ENCODE measurements around the gene KCMF1. TPM values are rescaled to one million over a fixed set of nuclear protein-coding genes. Genes with fewer than 3 reads are reported as not detected.

KCMF1 gene
- total and polyA plus RNA-seq, 9 of the 15 experiments (the other 6 are each of a cell fraction or from before 2014, with no cell fraction given) = 6.8 to 88.2 (median 46.5) TPM

DNA sequence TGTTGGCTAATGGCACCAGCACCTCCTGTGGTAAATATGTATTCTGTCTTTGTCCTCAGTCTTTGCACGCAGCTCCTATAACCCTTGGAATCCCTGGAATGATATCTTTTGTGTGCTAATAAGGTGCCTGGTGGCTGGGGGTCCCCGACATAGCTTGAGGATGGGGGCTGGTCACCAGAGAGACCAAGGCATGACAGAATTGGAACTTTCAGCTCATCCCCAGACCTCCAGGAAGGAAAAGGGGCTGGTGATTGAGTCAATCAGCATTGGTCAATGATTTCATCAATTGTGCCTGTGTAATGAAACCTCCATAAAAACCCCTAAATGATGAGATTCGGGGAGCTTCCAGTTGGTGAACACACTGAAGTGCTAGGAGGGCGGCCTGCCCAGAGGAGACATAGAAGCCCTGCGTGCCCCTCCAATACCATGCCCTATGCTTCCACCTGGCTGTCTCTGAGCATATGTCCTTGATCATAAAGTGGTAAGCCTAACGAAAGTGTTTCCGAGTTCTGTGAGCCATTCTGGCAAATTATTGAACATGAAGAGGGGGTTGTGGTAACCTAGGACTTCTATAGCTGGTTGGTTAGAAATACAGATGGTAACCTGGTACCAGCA lies 26.6 kb upstream of the KCMF1 start:
- no peak for DNase-seq (ENCODE audit: extremely low read depth in 1 of 4, low spot score in 3 of 4)
- no peaks in the 10 kb centered on the region for H3K36me3 ChIP-seq (ENCODE audit: control insufficient read depth, insufficient read depth, low read length)
- no peak overlapping the region for H3K4me2 ChIP-seq (ENCODE audit: insufficient read depth, low read length)
- TF ChIP-seq HMG20B (CRISPR knock-in tag; IDR thresholded peaks at IDR 0.05) (no peak), ZNF785 (CRISPR knock-in tag; IDR thresholded peaks at IDR 0.05) (no peak), CC2D1A (IDR thresholded peaks at IDR 0.05) (no peak), SMAD4 (CRISPR knock-in tag; conservative IDR thresholded peaks at IDR 0.05) (no peak), FOXJ3 (CRISPR knock-in tag; IDR thresholded peaks at IDR 0.05) (no peak), ZNF778 (CRISPR knock-in tag; IDR thresholded peaks at IDR 0.05) (no peak), SPI1 (IDR thresholded peaks at IDR 0.05; ENCODE audit: borderline replicate concordance, low read depth, low read length) (no peak), FIP1L1 (IDR thresholded peaks at IDR 0.05; ENCODE audit: low read depth, low read length, poor library complexity, severe bottlenecking) (no peak), FOXK2 (conservative IDR thresholded peaks at IDR 0.05 in 1 of 2, IDR thresholded peaks at IDR 0.05 in 1 of 2; ENCODE audit: low read depth in 2 of 2) (no peak), MAFF (IDR thresholded peaks at IDR 0.05; ENCODE audit: low read length) (no peak), CBFA2T2 (conservative IDR thresholded peaks at IDR 0.05) (no peak), NUFIP1 (IDR thresholded peaks at IDR 0.05; ENCODE audit: partially characterized antibody) (no peak), DACH1 (IDR thresholded peaks at IDR 0.05; ENCODE audit: partially characterized antibody) (no peak), HDAC1 (IDR thresholded peaks at IDR 0.05) (no peak)
- TF ChIP-seq, protein P1, sequence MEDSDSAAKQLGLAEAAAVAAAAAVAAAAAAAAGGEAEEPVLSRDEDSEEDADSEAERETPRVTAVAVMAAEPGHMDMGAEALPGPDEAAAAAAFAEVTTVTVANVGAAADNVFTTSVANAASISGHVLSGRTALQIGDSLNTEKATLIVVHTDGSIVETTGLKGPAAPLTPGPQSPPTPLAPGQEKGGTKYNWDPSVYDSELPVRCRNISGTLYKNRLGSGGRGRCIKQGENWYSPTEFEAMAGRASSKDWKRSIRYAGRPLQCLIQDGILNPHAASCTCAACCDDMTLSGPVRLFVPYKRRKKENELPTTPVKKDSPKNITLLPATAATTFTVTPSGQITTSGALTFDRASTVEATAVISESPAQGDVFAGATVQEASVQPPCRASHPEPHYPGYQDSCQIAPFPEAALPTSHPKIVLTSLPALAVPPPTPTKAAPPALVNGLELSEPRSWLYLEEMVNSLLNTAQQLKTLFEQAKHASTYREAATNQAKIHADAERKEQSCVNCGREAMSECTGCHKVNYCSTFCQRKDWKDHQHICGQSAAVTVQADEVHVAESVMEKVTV (CRISPR knock-in tag; IDR thresholded peaks at IDR 0.05) = no peak
- TF ChIP-seq, protein P2, sequence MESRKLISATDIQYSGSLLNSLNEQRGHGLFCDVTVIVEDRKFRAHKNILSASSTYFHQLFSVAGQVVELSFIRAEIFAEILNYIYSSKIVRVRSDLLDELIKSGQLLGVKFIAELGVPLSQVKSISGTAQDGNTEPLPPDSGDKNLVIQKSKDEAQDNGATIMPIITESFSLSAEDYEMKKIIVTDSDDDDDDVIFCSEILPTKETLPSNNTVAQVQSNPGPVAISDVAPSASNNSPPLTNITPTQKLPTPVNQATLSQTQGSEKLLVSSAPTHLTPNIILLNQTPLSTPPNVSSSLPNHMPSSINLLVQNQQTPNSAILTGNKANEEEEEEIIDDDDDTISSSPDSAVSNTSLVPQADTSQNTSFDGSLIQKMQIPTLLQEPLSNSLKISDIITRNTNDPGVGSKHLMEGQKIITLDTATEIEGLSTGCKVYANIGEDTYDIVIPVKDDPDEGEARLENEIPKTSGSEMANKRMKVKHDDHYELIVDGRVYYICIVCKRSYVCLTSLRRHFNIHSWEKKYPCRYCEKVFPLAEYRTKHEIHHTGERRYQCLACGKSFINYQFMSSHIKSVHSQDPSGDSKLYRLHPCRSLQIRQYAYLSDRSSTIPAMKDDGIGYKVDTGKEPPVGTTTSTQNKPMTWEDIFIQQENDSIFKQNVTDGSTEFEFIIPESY (CRISPR knock-in tag; IDR thresholded peaks at IDR 0.05) = no peak
- no peak overlapping the region for H3K9ac ChIP-seq (ENCODE audit: insufficient read depth in 1 of 2, low read depth in 2 of 2, low read length in 2 of 2)
- 0 out of 2 replicates have a peak, but pooled peaks cover 3% of the 10 kb centered on the region for H4K20me1 ChIP-seq (replicated peaks; ENCODE audit: control insufficient read depth, insufficient read depth, low read length)
- no peaks in the 10 kb centered on the region for H3K9me1 ChIP-seq (ENCODE audit: control insufficient read depth, insufficient read depth, low read length)
- in situ Hi-C loops (cut with MboI) (no loop called here), intact Hi-C loops (cut with micrococcal nuclease) (no loop called here)
- 20% methylated on average over 7 of the region's 7 CpGs for WGBS (ENCODE audit: insufficient coverage, low coverage, missing lambda C conversion rate)
- ATAC-seq = no peak
- no peak overlapping the region for H2AFZ ChIP-seq (ENCODE audit: low read depth, low read length)
- no TSS peak for BruUV-seq (replicated peaks)
- H3K9me3 ChIP-seq (replicated peaks; ENCODE audit: control insufficient read depth, insufficient read depth, low read depth, low read length) = no peaks in the 10 kb centered on the region
- no peak for FAIRE-seq
- H3K27me3 ChIP-seq (ENCODE audit: control insufficient read depth in 2 of 2, insufficient read depth in 2 of 2, low read length in 2 of 2) = no peaks in the 10 kb centered on the region; a peak in 1 of 5 replicates
- ChIA-PET CTCF (ENCODE audit: low intra/inter-chr PET ratio) (no interaction called here), POLR2A (interaction anchor here (0.6 kb wide), 2 partner anchors 8 to 38 kb away, joined by 3 to 4 read pairs; no protein-coding TSS in a partner anchor)
- no peak overlapping the region for H3K4me3 ChIP-seq
- H3K27ac ChIP-seq (ENCODE audit: extremely low read depth, low read depth, low read length) = no peak overlapping the region
- peaks cover 5 to 15% of the 10 kb centered on the region in 2 experiments; a peak in 4 of 5 replicates for H3K4me1 ChIP-seq (replicated peaks in 1 of 2; ENCODE audit: control insufficient read depth in 2 of 2, insufficient read depth in 2 of 2, low read length in 2 of 2)
- H3K79me2 ChIP-seq (ENCODE audit: control insufficient read depth, insufficient read depth, low read length) = no peaks in the 10 kb centered on the region

Data from K562 (cell line).